KMS-11 (cell line): ENCODE results near the gene CTPS2.
"Not testable (repeated sequence)": the region's sequence is repeated elsewhere in the genome, so short reads cannot be mapped to it uniquely, and the experiment has no call there.

Source experiments
- H2AFZ ChIP-seq: fragments of 200-600 bp; sonication (generic); 2 replicates; pipeline ENCODE4 v1.6.1; 2016; ENCODE audit warnings: antibody characterized with exemption, mixed run types, low read depth
- H3K27ac ChIP-seq: fragments of 200-600 bp; sonication (generic); 2 replicates; pipeline ENCODE4 v1.6.1; 2016; ENCODE audit warnings: mild to moderate bottlenecking, mixed run types
- H3K27me3 ChIP-seq: fragments of 200-600 bp; sonication (generic); 2 replicates; pipeline ENCODE4 v1.6.1; 2017; ENCODE audit warnings: mild to moderate bottlenecking, low read depth, mixed run types, moderate library complexity; ENCODE audit not compliant: insufficient read depth
- H3K36me3 ChIP-seq: fragments of 200-600 bp; sonication (generic); 2 replicates; pipeline ENCODE4 v1.6.1; 2017; ENCODE audit warnings: mild to moderate bottlenecking, mixed run types; ENCODE audit not compliant: insufficient read depth
- H3K4me1 ChIP-seq: fragments of 200-600 bp; sonication (generic); 2 replicates; pipeline ENCODE4 v1.6.1; 2016; ENCODE audit warnings: mild to moderate bottlenecking, low read depth, mixed run types; ENCODE audit not compliant: poor library complexity, severe bottlenecking
- H3K4me2 ChIP-seq: fragments of 200-600 bp; sonication (generic); 2 replicates; pipeline ENCODE4 v1.7.0; 2016; ENCODE audit warnings: mild to moderate bottlenecking, mixed run types
- H3K4me3 ChIP-seq: fragments of 200-600 bp; sonication (generic); IDR thresholded peaks from 2 replicates; pipeline ENCODE4 v1.6.1; 2017; ENCODE audit warnings: low read depth, low read length, mixed read lengths; ENCODE audit not compliant: insufficient read depth
- H3K79me2 ChIP-seq: fragments of 200-600 bp; sonication (generic); 2 replicates; pipeline ENCODE4 v1.6.1; 2016; ENCODE audit warnings: low read depth, mixed run types; ENCODE audit not compliant: insufficient read depth
- H3K9ac ChIP-seq: fragments of 200-600 bp; sonication (generic); 2 replicates; pipeline ENCODE4 v1.6.1; 2016; ENCODE audit warnings: mild to moderate bottlenecking, mixed run types
- H4K20me1 ChIP-seq: fragments of 200-600 bp; sonication (generic); 2 replicates; pipeline ENCODE4 v1.6.1; 2016; ENCODE audit warnings: mild to moderate bottlenecking, mixed run types; ENCODE audit not compliant: insufficient read depth
- CTCF ChIP-seq: fragments of 200-600 bp; sonication (generic); conservative IDR thresholded peaks from 2 replicates; pipeline ENCODE4 v1.6.1; 2017; ENCODE audit warnings: low read depth, mild to moderate bottlenecking, antibody characterized with exemption, low read length, moderate library complexity, mixed read lengths

The CTPS2 gene

GRCh38 chrX:16579517-16579916 lies 133.0 kb downstream of the CTPS2 start:
- H2AFZ ChIP-seq, result no peak overlapping the region
- no peak overlapping the region for H3K4me2 ChIP-seq
- no peak overlapping the region for H3K4me3 ChIP-seq

DNA sequence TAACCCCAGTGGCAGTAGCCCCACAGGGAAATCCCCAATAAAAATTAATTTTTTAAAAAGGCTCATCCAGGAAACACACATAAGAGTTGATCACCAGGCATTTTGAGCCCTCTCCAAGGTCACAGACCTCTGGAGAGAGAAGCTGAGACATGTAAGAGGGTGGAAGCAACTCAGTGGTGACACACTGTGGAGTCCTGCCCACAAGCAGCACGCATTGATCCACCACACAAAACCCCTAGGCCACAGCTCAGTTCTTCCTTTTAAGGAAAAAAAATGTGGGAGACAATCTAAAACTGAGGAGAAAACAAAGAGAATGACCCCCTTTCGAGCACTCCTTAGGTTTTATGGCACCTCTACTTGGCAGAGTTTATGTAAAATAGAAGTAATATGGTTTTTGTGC lies 134.3 kb downstream of the CTPS2 start:
- Histone ChIP-seq H3K79me2 (no peaks in the 10 kb centered on the region), H3K4me3 (no peak overlapping the region), H3K4me1 (no peaks in the 10 kb centered on the region), H3K27ac (no peak overlapping the region), H3K9ac (no peak overlapping the region), H3K36me3 (no peaks in the 10 kb centered on the region), H3K4me2 (no peak overlapping the region), H4K20me1 (no peaks in the 10 kb centered on the region), H3K27me3 (no peaks in the 10 kb centered on the region), H2AFZ (no peak overlapping the region)
- TF ChIP-seq CTCF, result no peak

More at GRCh38 chrX:16579517-16579916, 133.0 kb downstream of the CTPS2 start:
- no peak overlapping the region for H3K27ac ChIP-seq
- H3K4me1 ChIP-seq, result no peaks in the 10 kb centered on the region
- no peak overlapping the region for H3K9ac ChIP-seq
- no peak for TF ChIP-seq CTCF
- no peaks in the 10 kb centered on the region for H4K20me1 ChIP-seq
- H3K27me3 ChIP-seq, result no peaks in the 10 kb centered on the region
- H3K79me2 ChIP-seq, result no peaks in the 10 kb centered on the region
- H3K36me3 ChIP-seq, result no peaks in the 10 kb centered on the region

DNA sequence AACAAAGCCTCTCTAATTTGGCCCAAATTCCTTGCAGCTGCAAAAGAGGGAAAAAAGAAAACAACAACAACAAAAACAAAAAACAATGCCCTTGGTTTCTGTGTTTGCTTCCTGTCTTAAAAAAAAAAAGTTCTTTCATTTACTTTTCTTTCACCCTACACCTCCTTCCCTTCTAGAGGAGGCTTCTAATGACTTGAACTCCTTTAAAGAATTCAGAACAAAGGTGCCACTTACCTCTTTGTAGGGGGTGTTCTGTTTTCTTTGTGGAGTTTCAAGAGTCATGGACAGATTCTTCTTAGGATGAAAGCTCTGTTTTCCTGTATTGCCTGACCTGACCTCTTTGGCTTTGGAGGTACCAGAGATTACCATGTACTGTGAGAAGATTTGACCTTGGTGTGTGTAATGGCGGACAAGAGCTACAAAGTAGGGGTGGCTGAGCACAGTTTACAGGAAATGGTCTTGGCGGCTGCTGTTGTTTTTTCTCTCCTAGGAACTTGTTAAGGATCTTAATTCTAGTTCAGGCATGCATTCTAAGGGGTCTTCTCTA lies 134.9 kb downstream of the CTPS2 start:
- H3K36me3 ChIP-seq, result no peaks in the 10 kb centered on the region
- H3K79me2 ChIP-seq, result no peaks in the 10 kb centered on the region
- no peak overlapping the region for H3K4me2 ChIP-seq
- no peaks in the 10 kb centered on the region for H4K20me1 ChIP-seq
- H3K27ac ChIP-seq, result no peak overlapping the region
- H2AFZ ChIP-seq, result no peak overlapping the region
- no peak for TF ChIP-seq CTCF
- H3K4me1 ChIP-seq, result no peaks in the 10 kb centered on the region
- H3K4me3 ChIP-seq, result no peak overlapping the region
- H3K9ac ChIP-seq, result no peak overlapping the region
- no peaks in the 10 kb centered on the region for H3K27me3 ChIP-seq

DNA sequence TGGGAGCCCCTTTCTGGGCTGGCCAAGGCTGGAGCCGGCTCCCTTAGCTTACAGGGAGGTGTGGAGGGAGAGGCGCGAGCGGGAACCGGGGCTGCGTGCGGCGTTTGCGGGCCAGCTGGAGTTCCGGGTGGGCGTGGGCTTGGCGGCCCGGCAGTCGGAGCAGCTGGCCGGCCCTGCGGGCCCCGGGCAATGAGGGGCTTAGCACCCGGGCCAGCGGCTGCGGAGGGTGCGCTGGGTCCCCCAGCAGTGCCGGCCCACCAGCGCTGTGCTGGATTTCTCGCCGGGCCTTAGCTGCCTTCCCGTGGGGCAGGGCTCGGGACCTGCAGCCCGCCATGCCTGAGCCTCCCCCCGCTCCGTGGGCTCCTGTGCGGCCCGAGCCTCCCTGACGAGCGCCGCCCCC lies 137.1 kb downstream of the CTPS2 start:
- H3K4me2 ChIP-seq, H3K36me3 ChIP-seq, H2AFZ ChIP-seq, H3K27me3 ChIP-seq, H4K20me1 ChIP-seq, H3K4me3 ChIP-seq, H3K79me2 ChIP-seq, H3K27ac ChIP-seq, H3K4me1 ChIP-seq, H3K9ac ChIP-seq: not testable (repeated sequence)

- Histone ChIP-seq H3K4me3 (no peak overlapping the region), H4K20me1 (no peaks in the 10 kb centered on the region), H3K27ac (no peak overlapping the region), H3K4me2 (no peak overlapping the region), H3K27me3 (no peaks in the 10 kb centered on the region), H3K36me3 (no peaks in the 10 kb centered on the region), H3K4me1 (no peaks in the 10 kb centered on the region), H3K9ac (no peak overlapping the region), H2AFZ (no peak overlapping the region), H3K79me2 (no peaks in the 10 kb centered on the region)
- TF ChIP-seq CTCF, result no peak
Observed at GRCh38 chrX:16573781-16574180, 138.7 kb downstream of the CTPS2 start.
